Measurements from ENCODE around the gene ZNF648. TPM values are rescaled to one million over a fixed set of nuclear protein-coding genes. Genes with fewer than 3 reads are reported as not detected.

Gene ZNF648
- total RNA-seq, 2 donors from 2014 or later: 0.34 TPM; not detected in 1

GRCh38 chr1:182092336-182092735 lies 30.8 kb upstream of the ZNF648 start:
- no peak for TF ChIP-seq CTCF (IDR thresholded peaks at IDR 0.05)
- TF ChIP-seq POLR2A (IDR thresholded peaks at IDR 0.05): no peak
- TF ChIP-seq POLR2AphosphoS5 (IDR thresholded peaks at IDR 0.05): no peak
- Histone ChIP-seq H3K4me3 (no peak overlapping the region), H3K27ac (no peak overlapping the region), H3K4me1 (replicated peaks) (no peaks in the 10 kb centered on the region), H3K27me3 (replicated peaks; ENCODE audit: insufficient read depth) (no peaks in the 10 kb centered on the region), H3K9me3 (no peaks in the 10 kb centered on the region), H3K36me3 (no peaks in the 10 kb centered on the region)
- intact Hi-C loops (cut with DNase I): no loop called here
- no peak for DNase-seq (ENCODE audit: low spot score)
- WGBS: 88% methylated on average over 5 of the region's 5 CpGs

DNA sequence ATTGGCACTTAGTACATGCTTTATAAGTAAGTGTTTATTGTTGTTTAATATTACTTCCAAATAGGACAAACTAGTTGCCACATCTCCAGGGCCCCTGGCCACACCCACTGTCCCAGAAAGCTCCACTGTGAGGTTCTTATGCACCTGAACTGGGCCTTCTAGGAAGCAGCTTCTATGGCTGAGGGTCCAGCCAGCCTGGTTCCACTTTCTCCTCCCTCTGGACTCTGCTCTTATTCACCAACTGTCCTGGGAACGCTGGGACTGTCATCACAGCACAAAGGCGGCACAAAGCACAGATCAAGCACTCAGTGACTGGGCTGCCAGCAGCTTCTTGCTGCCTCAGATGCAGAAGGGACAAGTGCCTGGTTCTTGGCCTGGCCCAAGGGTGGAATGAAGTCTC lies 29.6 kb upstream of the ZNF648 start:
- intact Hi-C loops (cut with DNase I): no loop called here
- H3K36me3 ChIP-seq: no peaks in the 10 kb centered on the region
- H3K27ac ChIP-seq: no peak overlapping the region
- no peaks in the 10 kb centered on the region for H3K27me3 ChIP-seq (replicated peaks; ENCODE audit: insufficient read depth)
- no peaks in the 10 kb centered on the region for H3K4me1 ChIP-seq (replicated peaks)
- no peak for TF ChIP-seq POLR2A (IDR thresholded peaks at IDR 0.05)
- TF ChIP-seq POLR2AphosphoS5 (IDR thresholded peaks at IDR 0.05): no peak
- no peak for TF ChIP-seq CTCF (IDR thresholded peaks at IDR 0.05)
- no peak overlapping the region for H3K4me3 ChIP-seq
- 91% methylated on average over 2 of the region's 2 CpGs for WGBS
- H3K9me3 ChIP-seq: no peaks in the 10 kb centered on the region
- no peak for DNase-seq (ENCODE audit: low spot score)

DNA sequence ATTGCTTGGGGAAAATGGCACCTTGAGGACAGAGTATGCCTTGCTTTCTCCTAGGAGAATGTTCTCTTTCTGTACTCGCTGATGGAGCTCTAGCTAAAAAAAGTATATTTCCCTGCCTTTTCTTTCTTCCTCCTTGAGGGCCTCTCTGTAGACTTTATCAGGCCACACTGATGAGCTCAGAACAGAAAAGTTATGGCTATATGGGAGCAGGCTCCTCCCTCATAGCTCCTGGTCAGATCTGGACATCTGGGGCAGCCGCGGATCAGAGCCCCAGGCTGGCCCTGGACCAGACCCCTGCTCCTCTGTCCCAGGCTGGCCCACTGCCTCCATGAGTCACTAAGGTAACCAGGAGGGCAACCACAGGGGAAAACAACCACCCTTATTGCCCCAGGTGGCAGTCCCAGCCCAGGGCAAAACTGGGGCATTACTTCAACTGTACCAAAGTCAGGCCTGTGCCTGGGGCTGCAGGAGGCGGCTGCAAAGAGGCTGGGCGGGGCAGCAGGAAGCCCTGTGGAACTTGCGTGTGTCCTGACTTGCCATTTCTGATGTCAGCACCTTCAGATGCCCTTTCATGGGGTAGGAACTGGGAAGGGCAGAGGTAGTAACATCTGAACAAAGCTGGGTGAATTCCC lies 26.3 kb upstream of the ZNF648 start:
- Histone ChIP-seq H3K4me1 (replicated peaks) (no peaks in the 10 kb centered on the region), H3K27me3 (replicated peaks; ENCODE audit: insufficient read depth) (no peaks in the 10 kb centered on the region), H3K27ac (peak overlapping the region in 1 of 2 donors; percentile 36), H3K9me3 (no peaks in the 10 kb centered on the region), H3K4me3 (no peak overlapping the region), H3K36me3 (no peaks in the 10 kb centered on the region)
- TF ChIP-seq POLR2A (IDR thresholded peaks at IDR 0.05) (no peak), POLR2AphosphoS5 (IDR thresholded peaks at IDR 0.05) (peak; percentile 27), CTCF (IDR thresholded peaks at IDR 0.05) (peak in 1 of 4 experiments; percentile 5)
- peak; percentile 49 for DNase-seq (ENCODE audit: low spot score)
- WGBS: 56% methylated on average over 6 of the region's 6 CpGs
- intact Hi-C loops (cut with DNase I): loop anchor here (5.0 kb wide), 3 partner anchors 54 to 699 kb away; partner anchors contain the start of genes NPL and RNASEL

DNA sequence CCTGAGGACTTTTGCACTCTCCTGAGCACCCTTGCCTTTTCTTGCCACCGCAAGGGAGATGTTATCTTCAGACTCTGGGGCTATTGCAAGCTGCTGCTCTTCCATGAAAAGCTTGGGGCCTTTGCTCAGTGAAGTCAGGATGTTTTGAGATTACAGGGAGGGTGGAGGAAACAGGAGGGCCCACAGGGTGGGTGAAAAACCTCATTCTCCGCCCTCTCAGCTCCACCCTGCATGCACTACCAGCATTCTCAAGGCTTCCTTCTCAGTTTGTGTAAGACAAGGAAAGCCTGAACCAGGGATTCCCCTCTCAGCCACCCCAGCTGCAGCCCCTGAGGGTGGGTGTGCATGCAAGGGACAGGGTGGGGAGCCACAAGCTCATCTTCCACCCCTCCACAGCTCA lies 25.8 kb upstream of the ZNF648 start:
- H3K4me1 ChIP-seq (replicated peaks): no peaks in the 10 kb centered on the region
- no peak overlapping the region for H3K4me3 ChIP-seq
- no peak overlapping the region for H3K27ac ChIP-seq
- H3K9me3 ChIP-seq: no peaks in the 10 kb centered on the region
- no peaks in the 10 kb centered on the region for H3K27me3 ChIP-seq (replicated peaks; ENCODE audit: insufficient read depth)
- DNase-seq (ENCODE audit: low spot score): no peak
- TF ChIP-seq POLR2AphosphoS5 (IDR thresholded peaks at IDR 0.05) (no peak), POLR2A (IDR thresholded peaks at IDR 0.05) (no peak), CTCF (IDR thresholded peaks at IDR 0.05) (no peak)
- WGBS: 81% methylated on average over 2 of the region's 2 CpGs
- intact Hi-C loops (cut with DNase I): loop anchor here (5.0 kb wide), 3 partner anchors 55 to 700 kb away; partner anchors contain the start of genes NPL and RNASEL
- no peaks in the 10 kb centered on the region for H3K36me3 ChIP-seq

DNA sequence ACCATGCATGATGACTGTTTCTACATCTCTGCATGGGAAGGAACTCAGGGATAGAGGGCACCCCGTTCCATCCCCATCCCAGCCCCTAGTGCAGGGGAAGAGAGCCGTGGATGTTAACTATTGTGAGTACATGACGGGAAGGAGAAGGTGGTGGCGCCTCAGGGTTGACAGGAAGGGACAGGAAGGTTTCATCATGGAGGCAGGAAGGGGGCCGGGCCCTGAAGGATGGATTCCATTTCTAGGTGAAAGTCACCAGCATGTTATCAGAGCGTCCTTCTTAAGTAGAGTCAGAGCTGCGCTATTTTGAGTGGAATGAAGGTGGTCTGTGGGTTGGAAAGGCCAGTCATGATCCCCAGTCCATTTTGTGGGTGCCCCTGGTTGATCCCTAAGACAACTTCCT lies 25.1 kb upstream of the ZNF648 start:
- no peak for DNase-seq (ENCODE audit: low spot score)
- Histone ChIP-seq H3K4me1 (replicated peaks) (no peaks in the 10 kb centered on the region), H3K9me3 (no peaks in the 10 kb centered on the region), H3K36me3 (no peaks in the 10 kb centered on the region), H3K4me3 (no peak overlapping the region), H3K27me3 (replicated peaks; ENCODE audit: insufficient read depth) (no peaks in the 10 kb centered on the region), H3K27ac (no peak overlapping the region)
- 95% methylated on average over 7 of the region's 7 CpGs for WGBS
- intact Hi-C loops (cut with DNase I): loop anchor here (5.0 kb wide), 3 partner anchors 56 to 701 kb away; partner anchors contain the start of genes NPL and RNASEL
- no peak for TF ChIP-seq POLR2A (IDR thresholded peaks at IDR 0.05)
- TF ChIP-seq CTCF (IDR thresholded peaks at IDR 0.05): no peak
- TF ChIP-seq POLR2AphosphoS5 (IDR thresholded peaks at IDR 0.05): no peak

All from prostate gland (tissue), 2 donors.